ENCODE measurements around the gene TBC1D9. TPM values are rescaled to one million over a fixed set of nuclear protein-coding genes. Genes with fewer than 3 reads are reported as not detected.

TBC1D9 gene
- total and polyA plus RNA-seq, 11 donors: 4.6 to 26.5 (median 13.3) TPM

DNA sequence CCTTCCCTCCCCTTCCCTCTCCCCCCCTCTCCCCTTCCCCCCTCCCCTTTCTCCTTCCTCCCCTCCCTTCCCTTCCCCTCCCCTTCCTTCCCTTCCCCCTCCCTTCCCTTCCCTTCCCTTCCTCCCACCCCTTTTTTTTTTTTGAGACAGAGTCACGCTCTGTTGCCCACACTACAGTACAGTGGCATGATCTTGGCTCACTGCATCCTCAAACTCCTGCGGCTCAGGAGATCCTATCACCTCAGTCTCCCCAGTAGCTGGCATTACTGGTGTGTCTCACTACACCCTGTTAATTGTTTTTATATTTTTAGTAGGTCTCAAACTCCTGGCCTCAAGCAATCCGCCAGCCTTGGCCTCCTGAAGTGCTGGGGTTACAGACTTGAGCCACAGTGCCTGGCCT is 66.6 kb downstream of the TBC1D9 start:
- Histone ChIP-seq H3K9me3 (no peaks in the 10 kb centered on the region), H3K4me3 (no peak overlapping the region), H3K36me3 (peaks cover 0 to 16% (median 16%) of the 10 kb centered on the region in 9 donors), H3K27me3 (no peaks in the 10 kb centered on the region), H3K27ac (peak overlapping the region in 2 of 12 donors; percentile 9 to 66), H3K4me1 (peaks cover 0 to 61% (median 20%) of the 10 kb centered on the region in 12 donors)
- ATAC-seq: no peak
- TF ChIP-seq, protein P1, sequence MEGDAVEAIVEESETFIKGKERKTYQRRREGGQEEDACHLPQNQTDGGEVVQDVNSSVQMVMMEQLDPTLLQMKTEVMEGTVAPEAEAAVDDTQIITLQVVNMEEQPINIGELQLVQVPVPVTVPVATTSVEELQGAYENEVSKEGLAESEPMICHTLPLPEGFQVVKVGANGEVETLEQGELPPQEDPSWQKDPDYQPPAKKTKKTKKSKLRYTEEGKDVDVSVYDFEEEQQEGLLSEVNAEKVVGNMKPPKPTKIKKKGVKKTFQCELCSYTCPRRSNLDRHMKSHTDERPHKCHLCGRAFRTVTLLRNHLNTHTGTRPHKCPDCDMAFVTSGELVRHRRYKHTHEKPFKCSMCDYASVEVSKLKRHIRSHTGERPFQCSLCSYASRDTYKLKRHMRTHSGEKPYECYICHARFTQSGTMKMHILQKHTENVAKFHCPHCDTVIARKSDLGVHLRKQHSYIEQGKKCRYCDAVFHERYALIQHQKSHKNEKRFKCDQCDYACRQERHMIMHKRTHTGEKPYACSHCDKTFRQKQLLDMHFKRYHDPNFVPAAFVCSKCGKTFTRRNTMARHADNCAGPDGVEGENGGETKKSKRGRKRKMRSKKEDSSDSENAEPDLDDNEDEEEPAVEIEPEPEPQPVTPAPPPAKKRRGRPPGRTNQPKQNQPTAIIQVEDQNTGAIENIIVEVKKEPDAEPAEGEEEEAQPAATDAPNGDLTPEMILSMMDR (IDR thresholded peaks at IDR 0.05): no peak
- no peak for TF ChIP-seq POLR2A (IDR thresholded peaks at IDR 0.05)
- DNase-seq: no peak
- intact Hi-C loops (cut with DNase I): loop anchor here in 5 of 10 donors (5.0 to 10.0 kb wide), 2 partner anchors 65 to 68 kb away; partner anchors contain the start of gene TBC1D9 (in 5 of the 5)
- 63 to 76% (median 71%) methylated on average over 3 of the region's 3 CpGs for WGBS, 4 donors

DNA sequence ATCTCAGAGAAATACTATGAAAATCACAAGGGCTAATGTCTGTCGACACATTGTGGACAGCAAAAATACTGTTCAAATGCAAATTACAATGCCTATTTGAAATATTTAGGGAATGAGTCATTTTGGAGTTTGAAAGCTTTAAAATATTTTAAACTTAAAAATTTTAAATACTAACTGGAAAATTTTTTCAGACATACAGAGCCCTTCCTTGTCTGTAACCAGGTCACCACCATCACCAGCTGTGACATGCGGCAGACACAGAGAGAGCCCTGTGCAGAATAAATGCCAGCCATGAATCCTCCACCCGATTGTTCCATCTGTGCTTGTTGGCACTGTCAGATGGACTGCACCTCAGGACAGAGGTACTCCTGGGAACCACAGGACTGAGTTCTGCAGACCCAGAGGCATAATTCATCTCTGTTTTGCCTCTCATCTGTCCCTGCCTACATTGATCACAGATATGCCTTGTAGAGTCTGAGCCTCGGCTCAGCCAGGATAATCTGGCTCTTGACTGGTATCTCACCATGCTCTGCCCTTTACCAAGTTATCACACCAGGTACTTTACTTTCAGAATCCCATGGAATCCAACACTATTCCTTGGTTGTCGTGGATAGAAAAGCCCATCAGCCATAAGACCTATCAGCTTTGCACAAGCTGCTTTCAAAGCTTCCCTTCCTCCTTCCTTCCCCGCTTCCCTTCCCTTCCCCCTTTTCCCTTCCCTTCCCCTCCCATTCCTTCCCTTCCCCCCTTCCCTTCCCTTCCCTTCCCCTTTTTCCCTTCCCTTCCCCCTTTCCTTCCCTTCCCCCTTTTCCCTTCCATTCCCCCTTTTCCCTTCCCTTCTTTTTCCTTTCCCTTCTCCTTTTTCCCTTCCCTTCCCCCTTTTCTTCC is 67.2 kb downstream of the TBC1D9 start:
- TF ChIP-seq, protein P1 (IDR thresholded peaks at IDR 0.05): no peak
- TF ChIP-seq POLR2A (IDR thresholded peaks at IDR 0.05): no peak
- no peak overlapping the region for H3K4me3 ChIP-seq
- DNase-seq (no peak), ATAC-seq (no peak)
- peaks cover 0 to 57% (median 20%) of the 10 kb centered on the region in 12 donors for H3K4me1 ChIP-seq
- no peaks in the 10 kb centered on the region for H3K27me3 ChIP-seq
- no peaks in the 10 kb centered on the region for H3K9me3 ChIP-seq
- peaks cover 0 to 23% (median 21%) of the 10 kb centered on the region in 9 donors for H3K36me3 ChIP-seq
- H3K27ac ChIP-seq: no peak overlapping the region
- intact Hi-C loops (cut with DNase I): no loop called here
- WGBS, 4 donors: 76 to 81% (median 79%) methylated on average over 6 of the region's 6 CpGs

DNA sequence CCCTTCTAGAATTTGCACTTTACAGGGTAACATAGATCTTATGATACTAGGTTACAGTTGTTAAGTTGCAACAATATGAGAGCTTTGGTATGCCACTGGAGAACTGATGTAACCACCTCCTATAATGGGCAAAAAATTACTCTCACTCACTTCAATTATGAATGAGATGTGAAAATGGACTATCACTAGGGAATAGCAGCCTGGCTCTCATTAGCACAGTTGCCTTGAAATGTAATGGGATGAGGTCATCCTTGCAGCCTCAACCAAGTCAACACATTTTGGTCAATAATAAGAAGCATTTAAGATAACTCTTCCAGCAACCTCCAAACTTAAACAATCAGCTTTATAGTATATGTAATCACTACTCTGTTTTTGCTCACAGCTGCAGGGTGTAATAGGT is 69.4 kb downstream of the TBC1D9 start:
- Histone ChIP-seq H3K36me3 (peaks cover 0 to 28% (median 23%) of the 10 kb centered on the region in 9 donors), H3K27me3 (no peaks in the 10 kb centered on the region), H3K9me3 (no peaks in the 10 kb centered on the region), H3K27ac (no peak overlapping the region), H3K4me3 (no peak overlapping the region), H3K4me1 (peaks cover 0 to 37% (median 14%) of the 10 kb centered on the region in 12 donors)
- ATAC-seq: peak in 1 of 4 donors; percentile 34
- DNase-seq: no peak
- intact Hi-C loops (cut with DNase I): no loop called here
- TF ChIP-seq, protein P1 (IDR thresholded peaks at IDR 0.05): no peak
- no peak for TF ChIP-seq POLR2A (IDR thresholded peaks at IDR 0.05)

DNA sequence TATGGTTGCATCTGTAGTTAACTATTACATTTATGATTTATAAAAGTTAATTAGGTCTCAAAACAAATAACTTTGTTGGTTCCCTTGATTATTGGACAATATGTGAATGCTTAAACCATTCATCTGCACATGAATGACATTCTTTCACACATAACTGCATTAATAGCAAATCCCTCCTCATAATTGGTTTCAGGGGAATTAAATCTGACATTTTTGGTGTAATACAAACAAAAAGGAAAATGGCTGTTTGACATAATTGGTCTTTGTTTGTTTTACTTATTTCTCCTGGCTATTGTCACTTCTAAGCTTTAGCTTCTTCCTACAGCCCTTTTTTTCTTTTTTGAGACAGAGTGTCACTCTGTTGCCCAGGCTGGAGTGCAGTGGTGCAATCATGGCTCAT is 71.9 kb downstream of the TBC1D9 start:
- DNase-seq (no peak), ATAC-seq (no peak)
- no peaks in the 10 kb centered on the region for H3K27me3 ChIP-seq
- no peaks in the 10 kb centered on the region for H3K9me3 ChIP-seq
- intact Hi-C loops (cut with DNase I): no loop called here
- H3K36me3 ChIP-seq: peaks cover 0 to 32% (median 25%) of the 10 kb centered on the region in 9 donors
- H3K27ac ChIP-seq: no peak overlapping the region
- H3K4me1 ChIP-seq: peaks cover 0 to 15% (median 6%) of the 10 kb centered on the region in 12 donors
- TF ChIP-seq, protein P1 (IDR thresholded peaks at IDR 0.05): no peak
- TF ChIP-seq POLR2A (IDR thresholded peaks at IDR 0.05): no peak
- no peak overlapping the region for H3K4me3 ChIP-seq
